Measurements from ENCODE around the gene RNF208. TPM values are rescaled to one million over a fixed set of nuclear protein-coding genes. Genes with fewer than 3 reads are reported as not detected.

The RNF208 gene
- total and polyA plus RNA-seq, 2 donors (not counting 1 experiment from before 2014, with no cell fraction given): 1.1 to 1.4 TPM

- Mint-ChIP-seq H3K4me3 (no peak overlapping the region), H3K4me1 (peaks cover 21% of the 10 kb centered on the region), H3K27me3 (no peaks in the 10 kb centered on the region), H3K27ac (no peak overlapping the region), H3K9me3 (ENCODE audit: insufficient read depth) (no peaks in the 10 kb centered on the region)
- H3K4me1 ChIP-seq (ENCODE audit: control insufficient read depth in 2 of 2, insufficient read depth in 2 of 2, low read length in 2 of 2): peaks cover 14 to 23% of the 10 kb centered on the region in 2 donors
- ATAC-seq (ENCODE audit: low read depth) (no peak), DNase-seq (no peak)
- no peaks in the 10 kb centered on the region for H3K9me3 ChIP-seq (ENCODE audit: control extremely low read depth in 1 of 3, control insufficient read depth in 2 of 3, insufficient read depth in 1 of 3, low read length in 2 of 3)
- TF ChIP-seq CTCF (IDR thresholded peaks at IDR 0.05): no peak
- no peak for TF ChIP-seq EZH2 (IDR thresholded peaks at IDR 0.05; ENCODE audit: borderline replicate concordance, insufficient read depth, low read depth, low read length, poor library complexity, severe bottlenecking)
- intact Hi-C loops (cut with micrococcal nuclease): no loop called here
- ChIA-PET CTCF (interaction anchor here (2.3 kb wide), 1 partner anchor 11 kb away, joined by 6 read pairs; the partner anchor contains the start of gene TUBB4B), POLR2A (no interaction called here)
- H4K20me1 ChIP-seq (ENCODE audit: control insufficient read depth, insufficient read depth, low read length, poor library complexity, severe bottlenecking): peaks cover 14% of the 10 kb centered on the region
- no peak overlapping the region for H3K4me2 ChIP-seq (replicated peaks; ENCODE audit: low read depth, low read length, poor library complexity, severe bottlenecking)
- no peak overlapping the region for H3K9ac ChIP-seq (ENCODE audit: low read length)
- peaks cover 0 to 3% of the 10 kb centered on the region in 2 experiments for H3K36me3 ChIP-seq (replicated peaks in 1 of 2; ENCODE audit: control extremely low read depth in 1 of 2, control insufficient read depth in 1 of 2, extremely low read depth in 1 of 2, insufficient read depth in 2 of 2, low read length in 1 of 2)
- H3K27me3 ChIP-seq (replicated peaks in 1 of 4; ENCODE audit: control extremely low read depth in 1 of 4, control insufficient read depth in 3 of 4, insufficient read depth in 4 of 4, low read length in 3 of 4): no peaks in the 10 kb centered on the region
- WGBS (ENCODE audit: insufficient coverage): 95% methylated on average over 19 of the region's 22 CpGs
- H3K4me3 ChIP-seq (ENCODE audit: control extremely low read depth in 1 of 5, extremely low read depth in 1 of 5, insufficient read depth in 1 of 5, low read depth in 2 of 5, low read length in 4 of 5): no peak overlapping the region
- no peak overlapping the region for H2AFZ ChIP-seq (ENCODE audit: insufficient read depth, low read depth, low read length, poor library complexity, severe bottlenecking)
- no peak overlapping the region for H3K27ac ChIP-seq (ENCODE audit: low read length in 2 of 2)
- H3K79me2 ChIP-seq (ENCODE audit: control insufficient read depth, insufficient read depth, low read length): peaks cover 14% of the 10 kb centered on the region
Measured at GRCh38 chr9:137251490-137252268, 29.6 kb upstream of the RNF208 start.

GRCh38 chr9:137251194-137251461 is 29.1 kb upstream of the RNF208 start, which contains the start of gene STPG3:
Gene STPG3 (plus strand): TSS chr9:137251286. CDS start chr9:137251287, 1 bp downstream.
- Histone ChIP-seq H3K79me2 (ENCODE audit: control insufficient read depth, insufficient read depth, low read length) (peaks cover 9% of the 10 kb centered on the region), H3K4me3 (ENCODE audit: control extremely low read depth in 1 of 5, extremely low read depth in 1 of 5, insufficient read depth in 1 of 5, low read depth in 2 of 5, low read length in 4 of 5) (no peak within 1 kb of the TSS), H3K4me1 (ENCODE audit: control insufficient read depth in 2 of 2, insufficient read depth in 2 of 2, low read length in 2 of 2) (peaks cover 9 to 18% of the 10 kb centered on the region in 2 donors), H3K27me3 (replicated peaks in 1 of 4; ENCODE audit: control extremely low read depth in 1 of 4, control insufficient read depth in 3 of 4, insufficient read depth in 4 of 4, low read length in 3 of 4) (no peaks in the 10 kb centered on the region), H2AFZ (ENCODE audit: insufficient read depth, low read depth, low read length, poor library complexity, severe bottlenecking) (no peak within 1 kb of the TSS), H3K9ac (ENCODE audit: low read length) (no peak within 1 kb of the TSS), H3K4me2 (replicated peaks; ENCODE audit: low read depth, low read length, poor library complexity, severe bottlenecking) (no peak within 1 kb of the TSS), H3K27ac (ENCODE audit: low read length in 2 of 2) (no peak within 1 kb of the TSS), H3K9me3 (ENCODE audit: control extremely low read depth in 1 of 3, control insufficient read depth in 2 of 3, insufficient read depth in 1 of 3, low read length in 2 of 3) (no peaks in the 10 kb centered on the region), H4K20me1 (ENCODE audit: control insufficient read depth, insufficient read depth, low read length, poor library complexity, severe bottlenecking) (peaks cover 8% of the 10 kb centered on the region), H3K36me3 (replicated peaks in 1 of 2; ENCODE audit: control extremely low read depth in 1 of 2, control insufficient read depth in 1 of 2, extremely low read depth in 1 of 2, insufficient read depth in 2 of 2, low read length in 1 of 2) (no peaks in the 10 kb centered on the region)
- ChIA-PET POLR2A (no interaction called here), CTCF (no interaction called here)
- intact Hi-C loops (cut with micrococcal nuclease): no loop called here
- Mint-ChIP-seq H3K4me1 (peaks cover 16% of the 10 kb centered on the region), H3K4me3 (no peak within 1 kb of the TSS), H3K27ac (no peak within 1 kb of the TSS), H3K9me3 (ENCODE audit: insufficient read depth) (no peaks in the 10 kb centered on the region), H3K27me3 (no peaks in the 10 kb centered on the region)
- DNase-seq: no peak
- no peak for ATAC-seq (ENCODE audit: low read depth)
- 98% methylated on average over 4 of the region's 4 CpGs for WGBS (ENCODE audit: insufficient coverage)
- TF ChIP-seq CTCF (IDR thresholded peaks at IDR 0.05) (no peak), EZH2 (IDR thresholded peaks at IDR 0.05; ENCODE audit: borderline replicate concordance, insufficient read depth, low read depth, low read length, poor library complexity, severe bottlenecking) (no peak)

Data from B cell (primary cell).